HL-60 (cell line): ENCODE results near the gene ENPP1.

Source experiments
- DNase-seq, 2 experiments: peaks; one replicate each; pipeline ENCODE4 v3.0.0-alpha.2; 2010 to 2020; ENCODE audit warnings: low read depth in 1 of 2, low spot score in 1 of 2
- H3K27ac ChIP-seq: fragments of 250-450 bp; sonication (Bioruptor Pico); replicated peaks from 2 replicates; pipeline ENCODE4 v1.5.1; 2020; ENCODE audit warnings: mild to moderate bottlenecking, moderate library complexity
- H3K27me3 ChIP-seq: fragments of 250-450 bp; sonication (Bioruptor Pico); 2 replicates; pipeline ENCODE4 v1.5.1; 2021; ENCODE audit warnings: mild to moderate bottlenecking, moderate library complexity; ENCODE audit not compliant: insufficient read depth, poor library complexity, severe bottlenecking
- H3K4me3 ChIP-seq: replicated peaks from 2 replicates; pipeline ENCODE4 v1.5.1; 2011; ENCODE audit warnings: mild to moderate bottlenecking, control low read depth, low read length; ENCODE audit not compliant: insufficient read depth
- GABPA ChIP-seq: IDR thresholded peaks from 2 replicates; pipeline ENCODE4 v1.6.1; 2012; ENCODE audit warnings: low read depth
- POLR2AphosphoS5 ChIP-seq: IDR thresholded peaks from 2 replicates; pipeline ENCODE4 v1.6.1; 2012; ENCODE audit warnings: low read depth
- SPI1 ChIP-seq: IDR thresholded peaks from 2 replicates; pipeline ENCODE4 v1.6.1; 2012; ENCODE audit warnings: low read depth, mild to moderate bottlenecking, borderline replicate concordance
- TF ChIP-seq, protein P1 (sequence below): IDR thresholded peaks from one replicate; pipeline ENCODE4 v1.5.1; 2011; ENCODE audit warnings: low read length, control low read depth, inconsistent platforms; ENCODE audit not compliant: insufficient read depth
- TF ChIP-seq, protein P2 (sequence below): IDR thresholded peaks from 2 replicates; pipeline ENCODE4 v1.6.1; 2012; ENCODE audit warnings: low read depth; ENCODE audit not compliant: insufficient replicate concordance

The ENPP1 gene

DNA sequence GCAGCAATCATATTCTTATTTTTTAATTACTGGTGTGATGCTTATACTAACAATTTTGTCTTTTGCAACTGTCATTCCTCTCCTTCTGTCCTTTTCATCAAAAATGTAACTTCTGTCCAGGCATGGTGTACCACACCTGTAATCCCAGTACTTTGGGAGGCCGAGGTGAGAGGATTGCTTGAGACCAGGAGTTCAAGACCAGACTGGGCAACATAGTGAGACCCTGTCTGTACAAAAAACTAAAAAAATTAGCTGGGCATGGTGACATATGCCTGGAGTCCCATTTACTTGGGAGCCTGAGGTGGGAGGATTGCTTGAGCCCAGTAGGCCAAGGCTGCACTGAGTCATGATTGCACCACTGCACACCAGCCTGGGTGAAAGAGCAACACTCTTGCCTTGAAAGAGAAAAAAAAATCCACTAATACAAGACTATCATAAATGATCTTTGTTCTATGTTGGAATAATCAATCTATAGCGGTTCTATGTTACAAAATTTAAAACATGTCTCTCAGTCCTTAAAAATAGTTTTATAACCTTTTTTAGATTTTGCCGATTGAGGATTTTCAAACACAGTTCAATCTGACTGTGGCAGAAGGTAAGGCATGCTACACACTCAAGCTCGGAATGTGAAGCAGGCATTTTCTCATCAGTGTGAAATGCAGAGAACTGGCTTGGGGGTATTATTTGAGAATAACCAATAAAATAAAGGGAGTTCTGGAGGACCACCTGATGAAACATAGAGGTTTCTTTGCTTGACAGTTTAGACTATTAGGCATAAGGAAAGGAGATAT is 70.4 kb downstream of the ENPP1 start:
- no peak for DNase-seq
- TF ChIP-seq SPI1 = no peak
- TF ChIP-seq, protein P1, sequence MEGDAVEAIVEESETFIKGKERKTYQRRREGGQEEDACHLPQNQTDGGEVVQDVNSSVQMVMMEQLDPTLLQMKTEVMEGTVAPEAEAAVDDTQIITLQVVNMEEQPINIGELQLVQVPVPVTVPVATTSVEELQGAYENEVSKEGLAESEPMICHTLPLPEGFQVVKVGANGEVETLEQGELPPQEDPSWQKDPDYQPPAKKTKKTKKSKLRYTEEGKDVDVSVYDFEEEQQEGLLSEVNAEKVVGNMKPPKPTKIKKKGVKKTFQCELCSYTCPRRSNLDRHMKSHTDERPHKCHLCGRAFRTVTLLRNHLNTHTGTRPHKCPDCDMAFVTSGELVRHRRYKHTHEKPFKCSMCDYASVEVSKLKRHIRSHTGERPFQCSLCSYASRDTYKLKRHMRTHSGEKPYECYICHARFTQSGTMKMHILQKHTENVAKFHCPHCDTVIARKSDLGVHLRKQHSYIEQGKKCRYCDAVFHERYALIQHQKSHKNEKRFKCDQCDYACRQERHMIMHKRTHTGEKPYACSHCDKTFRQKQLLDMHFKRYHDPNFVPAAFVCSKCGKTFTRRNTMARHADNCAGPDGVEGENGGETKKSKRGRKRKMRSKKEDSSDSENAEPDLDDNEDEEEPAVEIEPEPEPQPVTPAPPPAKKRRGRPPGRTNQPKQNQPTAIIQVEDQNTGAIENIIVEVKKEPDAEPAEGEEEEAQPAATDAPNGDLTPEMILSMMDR = no peak
- no peak for TF ChIP-seq POLR2AphosphoS5
- TF ChIP-seq, protein P2, sequence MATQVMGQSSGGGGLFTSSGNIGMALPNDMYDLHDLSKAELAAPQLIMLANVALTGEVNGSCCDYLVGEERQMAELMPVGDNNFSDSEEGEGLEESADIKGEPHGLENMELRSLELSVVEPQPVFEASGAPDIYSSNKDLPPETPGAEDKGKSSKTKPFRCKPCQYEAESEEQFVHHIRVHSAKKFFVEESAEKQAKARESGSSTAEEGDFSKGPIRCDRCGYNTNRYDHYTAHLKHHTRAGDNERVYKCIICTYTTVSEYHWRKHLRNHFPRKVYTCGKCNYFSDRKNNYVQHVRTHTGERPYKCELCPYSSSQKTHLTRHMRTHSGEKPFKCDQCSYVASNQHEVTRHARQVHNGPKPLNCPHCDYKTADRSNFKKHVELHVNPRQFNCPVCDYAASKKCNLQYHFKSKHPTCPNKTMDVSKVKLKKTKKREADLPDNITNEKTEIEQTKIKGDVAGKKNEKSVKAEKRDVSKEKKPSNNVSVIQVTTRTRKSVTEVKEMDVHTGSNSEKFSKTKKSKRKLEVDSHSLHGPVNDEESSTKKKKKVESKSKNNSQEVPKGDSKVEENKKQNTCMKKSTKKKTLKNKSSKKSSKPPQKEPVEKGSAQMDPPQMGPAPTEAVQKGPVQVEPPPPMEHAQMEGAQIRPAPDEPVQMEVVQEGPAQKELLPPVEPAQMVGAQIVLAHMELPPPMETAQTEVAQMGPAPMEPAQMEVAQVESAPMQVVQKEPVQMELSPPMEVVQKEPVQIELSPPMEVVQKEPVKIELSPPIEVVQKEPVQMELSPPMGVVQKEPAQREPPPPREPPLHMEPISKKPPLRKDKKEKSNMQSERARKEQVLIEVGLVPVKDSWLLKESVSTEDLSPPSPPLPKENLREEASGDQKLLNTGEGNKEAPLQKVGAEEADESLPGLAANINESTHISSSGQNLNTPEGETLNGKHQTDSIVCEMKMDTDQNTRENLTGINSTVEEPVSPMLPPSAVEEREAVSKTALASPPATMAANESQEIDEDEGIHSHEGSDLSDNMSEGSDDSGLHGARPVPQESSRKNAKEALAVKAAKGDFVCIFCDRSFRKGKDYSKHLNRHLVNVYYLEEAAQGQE = no peak
- no peak for TF ChIP-seq GABPA
- Histone ChIP-seq H3K4me3 (no peak overlapping the region), H3K27me3 (no peaks in the 10 kb centered on the region), H3K27ac (no peak overlapping the region)

DNA sequence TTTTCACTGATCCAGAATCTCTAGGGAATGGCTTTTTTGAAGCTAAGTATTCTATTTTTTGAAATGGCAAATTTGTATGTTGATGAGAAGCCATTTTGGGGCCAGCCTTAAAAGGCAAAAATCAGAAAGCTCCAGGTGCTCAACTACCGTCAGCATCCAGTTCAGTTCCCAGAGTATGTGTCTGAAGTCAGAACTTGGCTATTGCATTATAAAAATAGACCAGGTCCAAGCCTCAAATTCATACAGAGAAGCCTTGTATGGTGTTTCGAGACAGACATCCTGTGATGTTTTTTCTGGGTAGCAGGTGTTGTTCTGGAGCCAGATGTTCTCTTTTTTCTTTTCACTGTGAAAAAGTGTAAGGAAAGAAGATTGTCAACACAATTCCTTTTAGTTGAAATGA is 75.2 kb downstream of the ENPP1 start:
- TF ChIP-seq GABPA (no peak), POLR2AphosphoS5 (no peak), SPI1 (no peak)
- TF ChIP-seq, protein P1 = no peak
- TF ChIP-seq, protein P2 = no peak
- H3K4me3 ChIP-seq = no peak overlapping the region
- no peak overlapping the region for H3K27ac ChIP-seq

DNA sequence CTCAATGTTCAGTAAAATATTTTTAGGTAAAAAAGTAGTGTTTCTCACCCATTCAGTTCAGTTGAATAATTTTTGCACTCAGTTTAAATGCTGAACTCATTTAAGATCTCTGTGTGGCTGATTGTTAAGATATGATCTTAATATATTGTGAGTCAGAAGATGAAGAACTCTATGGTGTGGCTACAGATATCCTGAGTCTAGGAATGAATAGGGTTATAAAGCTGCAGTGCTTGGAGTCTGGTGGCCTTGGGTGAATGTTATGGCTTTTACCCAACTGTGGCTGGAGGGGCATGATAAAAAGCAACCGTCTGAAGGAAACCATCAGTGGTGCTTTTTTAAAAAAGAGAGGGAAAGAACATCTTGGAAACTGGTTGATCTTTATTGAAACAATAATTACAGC is 77.4 kb downstream of the ENPP1 start:
- Histone ChIP-seq H3K27ac (no peak overlapping the region), H3K27me3 (no peaks in the 10 kb centered on the region), H3K4me3 (no peak overlapping the region)
- DNase-seq = no peak
- TF ChIP-seq GABPA (no peak), SPI1 (no peak), POLR2AphosphoS5 (no peak)

More for the DNA sequence above, 75.2 kb downstream of the ENPP1 start:
- DNase-seq = no peak
- H3K27me3 ChIP-seq = no peaks in the 10 kb centered on the region

DNA sequence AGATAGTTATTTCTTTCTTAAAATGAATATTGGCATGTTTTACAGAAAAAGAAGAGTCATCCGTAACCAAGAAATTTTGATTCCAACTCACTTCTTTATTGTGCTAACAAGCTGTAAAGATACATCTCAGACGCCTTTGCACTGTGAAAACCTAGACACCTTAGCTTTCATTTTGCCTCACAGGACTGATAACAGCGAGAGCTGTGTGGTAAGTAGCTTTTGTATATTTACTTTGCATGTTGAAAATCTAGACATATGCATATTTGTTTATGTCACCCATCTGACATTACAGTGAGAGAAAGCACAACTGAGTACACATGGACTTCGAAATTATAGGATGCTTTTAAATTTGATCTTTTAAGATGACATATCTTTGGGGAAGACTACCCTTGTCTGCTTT is 78.7 kb downstream of the ENPP1 start:
- Histone ChIP-seq H3K27me3 (no peaks in the 10 kb centered on the region), H3K4me3 (no peak overlapping the region), H3K27ac (no peak overlapping the region)
- DNase-seq = no peak
- TF ChIP-seq, protein P1 = no peak
- TF ChIP-seq GABPA (no peak), SPI1 (no peak), POLR2AphosphoS5 (no peak)
- TF ChIP-seq, protein P2 = no peak
